Head of caudate nucleus (tissue), 42 donors: ENCODE data around the gene RRBP1.

Source experiments
- DNase-seq, 42 donors: peaks; one replicate each; pipeline versions ENCODE4 v3.0.0 to v3.0.0-alpha.2; 2020 to 2021; ENCODE audit warnings: mixed read lengths in 7 of 42
- intact Hi-C: fragments of 100-400 bp; cut with DNase I; formaldehyde crosslinking; loops from one replicate; pipeline ENCODE4 v1.15.0; 2022

RRBP1 gene

GRCh38 chr20:17619351-17620093 lies 62.5 kb downstream of the RRBP1 start:
- intact Hi-C loops: loop anchor here (5.0 kb wide), 1 partner anchor 82 kb away; no protein-coding TSS in a partner anchor
- DNase-seq: peak in 14 of 42 donors; percentile 0 to 21 (median 8)

DNA sequence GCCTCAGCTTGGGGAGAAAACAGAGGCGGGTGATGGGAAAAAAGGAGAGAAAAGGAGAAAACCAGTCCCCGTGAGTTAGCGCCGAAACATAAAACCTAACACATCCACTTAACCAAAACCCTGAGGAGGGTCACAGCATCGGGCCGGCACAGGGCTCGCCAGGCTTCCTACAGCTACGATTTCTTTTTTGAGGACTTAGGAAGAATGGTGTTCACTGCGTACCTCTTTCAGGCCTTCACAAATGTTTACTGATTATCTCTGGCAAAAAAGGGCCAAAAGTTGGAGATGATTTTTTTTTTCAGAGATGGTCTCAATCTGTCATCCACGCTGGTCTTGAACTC lies 63.4 kb downstream of the RRBP1 start:
- intact Hi-C loops: loop anchor here (5.0 kb wide), 1 partner anchor 81 kb away; no protein-coding TSS in a partner anchor
- DNase-seq: peak in 9 of 42 donors; percentile 2 to 32 (median 5)

DNA sequence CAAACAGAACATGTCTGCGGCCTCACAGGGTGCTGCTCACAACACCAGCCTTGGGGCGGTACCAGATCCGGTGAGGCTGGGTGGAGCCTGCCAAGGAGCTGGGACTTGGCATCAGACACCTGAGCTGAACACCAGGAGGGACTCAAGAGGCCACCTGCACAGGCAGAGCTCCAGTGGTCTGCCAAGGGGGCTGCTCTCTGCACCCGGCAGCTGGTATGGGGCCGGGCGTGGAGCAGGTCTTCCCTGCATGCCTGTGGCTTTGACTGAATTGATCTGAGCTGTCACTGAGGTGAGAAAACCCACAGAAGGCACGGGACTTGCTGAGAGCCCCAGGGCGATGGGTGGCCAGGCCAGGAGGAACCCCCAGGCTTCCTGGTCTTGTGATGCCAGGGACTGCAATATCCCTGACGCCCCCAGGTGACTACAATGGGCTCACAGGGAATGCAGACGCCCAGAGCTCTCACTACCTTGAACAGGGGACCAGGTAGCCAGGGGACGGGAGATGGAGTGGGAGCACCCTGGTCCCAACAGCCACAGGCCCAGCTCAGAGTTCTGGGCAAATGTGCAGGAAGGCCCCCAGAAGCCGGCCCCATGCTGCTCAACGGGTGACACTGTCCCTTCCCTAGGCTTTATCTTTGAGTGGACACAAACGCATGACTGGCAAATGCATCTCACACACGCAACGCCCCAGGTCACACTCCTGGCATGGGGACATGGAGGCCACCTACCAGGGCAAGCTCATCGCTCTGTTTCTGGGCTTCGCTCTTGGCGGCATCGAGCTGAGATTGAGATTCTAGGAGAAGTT lies 64.0 kb downstream of the RRBP1 start:
- DNase-seq: peak in 18 of 42 donors; percentile 2 to 39 (median 12)
- intact Hi-C loops: loop anchor here (5.0 kb wide), 1 partner anchor 81 kb away; no protein-coding TSS in a partner anchor

DNA sequence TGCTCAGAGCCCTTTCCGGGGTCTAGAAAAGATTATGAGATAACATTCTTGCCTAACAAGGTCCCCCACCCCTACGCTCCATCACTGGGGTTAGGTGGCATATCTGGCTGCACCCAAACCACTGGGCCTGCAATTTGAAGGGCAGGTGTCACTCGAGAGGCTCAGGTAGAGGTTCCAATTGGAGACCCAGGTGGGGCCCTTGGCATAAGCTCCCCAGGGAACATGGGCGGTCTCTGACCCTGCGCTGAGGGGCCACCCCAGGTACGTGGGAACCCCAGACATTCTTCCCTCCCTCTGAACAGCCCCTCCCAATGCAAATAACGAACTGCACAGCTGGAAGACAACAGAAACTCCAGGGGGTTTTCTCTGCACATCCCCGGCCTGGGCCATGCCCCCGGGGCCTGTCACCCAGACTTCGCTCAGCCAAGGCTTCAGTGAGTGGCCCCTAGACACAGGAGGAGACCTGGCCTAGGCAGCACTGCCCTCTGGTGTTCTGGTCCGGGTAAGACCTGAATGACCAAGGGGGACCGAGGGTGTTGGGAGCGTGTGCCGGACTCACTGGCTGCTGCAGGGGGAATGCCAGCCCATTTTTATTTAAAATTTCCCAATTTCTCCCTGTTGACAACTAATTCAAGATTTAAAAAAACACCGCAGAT lies 64.7 kb downstream of the RRBP1 start:
- DNase-seq: peak in 40 of 42 donors; percentile 37 to 88 (median 74)
- intact Hi-C loops: loop anchor here (5.0 kb wide), 1 partner anchor 80 kb away; no protein-coding TSS in a partner anchor

DNA sequence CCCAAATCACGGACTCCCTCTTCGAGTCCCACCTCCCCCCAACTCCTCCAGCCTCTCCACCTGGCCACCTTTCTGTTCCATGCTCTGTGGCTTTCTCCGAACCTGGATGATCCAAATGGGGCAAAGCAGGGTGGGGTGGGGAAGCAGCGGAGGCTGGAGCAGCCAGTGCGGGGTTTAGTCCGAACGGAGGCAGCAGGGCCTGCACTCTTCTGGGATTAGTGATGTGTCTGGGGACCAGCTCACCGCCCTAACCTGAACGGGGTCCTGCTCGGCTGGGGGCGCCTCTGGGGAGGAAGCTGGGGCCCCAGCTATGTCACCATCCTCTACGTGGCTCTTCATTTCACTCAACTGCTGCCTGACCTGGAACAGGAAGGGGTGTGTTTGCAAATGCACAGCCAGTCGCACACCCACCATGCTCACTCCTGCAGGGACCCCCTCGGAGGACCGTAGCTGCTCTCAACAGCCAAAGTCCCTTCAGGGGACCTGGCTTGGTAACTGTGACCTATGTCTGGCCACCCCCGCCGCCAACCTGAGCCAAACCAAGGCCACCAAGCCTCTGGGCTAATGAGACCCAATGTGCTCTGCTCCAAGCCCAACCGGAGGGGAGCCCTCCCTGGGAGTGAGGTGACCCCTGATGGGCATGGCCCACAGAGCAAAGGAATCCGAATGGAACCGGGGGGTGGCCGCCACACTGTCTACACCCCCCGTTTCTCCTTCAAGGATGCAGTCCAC lies 65.4 kb downstream of the RRBP1 start:
- DNase-seq: peak in 12 of 42 donors; percentile 3 to 39 (median 12)
- intact Hi-C loops: loop anchor here (5.0 kb wide), 1 partner anchor 79 kb away; no protein-coding TSS in a partner anchor

DNA sequence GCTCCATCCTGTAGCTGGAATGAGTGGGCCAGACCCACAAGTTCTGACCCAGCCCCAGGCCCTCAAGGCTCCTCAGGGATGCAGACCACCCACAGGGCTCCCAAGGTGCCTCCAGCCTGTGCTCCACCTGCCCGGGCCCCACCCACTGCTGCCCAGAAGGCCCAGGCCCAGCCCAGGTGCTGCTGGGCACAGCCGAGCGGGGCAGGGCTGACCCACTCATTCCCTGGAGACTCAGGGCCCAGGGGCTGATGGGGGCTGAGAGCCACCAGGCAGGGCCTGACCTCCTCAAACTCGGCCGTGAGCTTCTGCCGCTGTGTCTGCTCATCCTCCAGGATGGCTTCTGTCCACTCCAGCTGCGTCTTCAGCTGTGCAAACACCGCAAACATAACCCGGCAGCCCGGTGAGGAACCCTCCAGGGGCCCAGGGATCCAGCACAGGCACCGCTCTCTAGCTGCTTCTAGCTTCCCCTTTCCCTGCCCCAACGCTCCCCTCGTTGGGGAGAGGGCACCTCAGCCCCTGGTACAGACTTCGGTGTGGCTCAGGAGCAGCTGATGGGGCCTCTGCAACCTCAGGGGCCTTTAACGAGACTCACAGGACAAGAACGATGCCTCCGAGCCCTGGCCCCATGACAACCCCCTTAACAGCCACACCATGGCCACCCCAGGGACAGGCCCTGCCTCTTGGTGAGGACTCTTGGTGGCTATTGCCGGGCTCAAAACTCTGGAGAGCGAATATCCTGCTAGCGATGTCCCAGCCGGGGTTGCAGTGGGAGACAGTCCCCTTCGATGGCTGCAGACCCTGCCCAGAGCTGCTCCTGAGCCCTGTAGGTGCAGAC lies 66.2 kb downstream of the RRBP1 start:
- peak in 12 of 42 donors; percentile 3 to 42 (median 14) for DNase-seq
- intact Hi-C loops: loop anchor here (5.0 kb wide), 1 partner anchor 79 kb away; no protein-coding TSS in a partner anchor

- peak in 13 of 42 donors; percentile 7 to 45 (median 23) for DNase-seq
Measured at GRCh38 chr20:17614812-17615644, 67.0 kb downstream of the RRBP1 start.

DNA sequence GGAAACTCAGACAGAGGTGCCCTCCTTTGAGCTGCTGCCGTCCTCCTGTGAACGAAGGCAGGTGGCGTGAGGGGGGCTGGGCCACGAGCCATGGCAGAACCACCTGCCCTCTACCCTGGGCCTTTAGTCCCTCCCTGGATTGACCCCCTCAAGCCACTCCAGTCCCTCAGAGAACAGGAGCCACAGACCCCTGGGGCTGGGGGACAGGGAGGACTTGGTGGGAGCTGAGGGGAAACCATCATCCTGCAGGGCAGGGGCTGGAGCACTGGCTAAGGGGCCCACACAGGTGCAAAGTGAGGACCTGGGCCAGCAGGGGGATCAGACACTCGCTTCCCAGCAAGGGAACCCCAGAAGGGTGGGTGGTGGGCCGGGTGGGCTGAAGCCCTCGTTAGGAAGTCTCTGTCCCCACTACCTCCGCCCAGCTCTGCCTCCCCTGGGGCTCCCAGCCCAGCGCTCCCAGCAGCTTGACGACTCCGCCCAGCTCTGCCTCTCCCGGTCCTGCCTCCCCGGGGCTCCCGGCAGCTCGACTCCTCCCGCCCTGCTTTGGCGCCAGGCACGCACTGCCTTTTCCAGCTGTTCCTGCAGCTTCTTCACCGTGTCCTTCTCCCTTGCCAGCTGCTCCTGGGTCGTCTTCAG lies 67.7 kb downstream of the RRBP1 start:
- intact Hi-C loops: no loop called here
- DNase-seq: peak in 11 of 42 donors; percentile 8 to 45 (median 25)

More at GRCh38 chr20:17614812-17615644, 67.0 kb downstream of the RRBP1 start:
- intact Hi-C loops: loop anchor here (5.0 kb wide), 1 partner anchor 78 kb away; no protein-coding TSS in a partner anchor

- DNase-seq: peak in 10 of 42 donors; percentile 7 to 42 (median 16)
Measured at GRCh38 chr20:17613328-17614175, 68.5 kb downstream of the RRBP1 start.

DNA sequence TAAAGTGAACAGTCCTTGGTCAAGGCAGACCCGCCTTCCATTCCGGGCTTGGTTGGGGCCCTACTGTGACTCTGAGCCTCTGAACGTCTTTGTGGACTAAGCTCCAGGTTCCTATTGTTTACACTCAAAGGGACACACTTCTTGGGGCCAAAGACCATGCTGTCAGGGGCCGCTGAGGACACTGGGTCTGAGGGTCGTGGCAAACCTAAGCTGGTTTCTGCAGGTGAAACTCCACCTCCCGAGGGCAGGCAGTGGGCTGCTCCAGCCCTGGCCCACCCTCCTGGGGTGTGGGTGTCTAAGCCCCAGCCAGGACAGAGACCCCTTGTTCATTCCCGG lies 69.1 kb downstream of the RRBP1 start:
- intact Hi-C loops: no loop called here
- DNase-seq: peak in 1 of 42 donors; percentile 15

More at GRCh38 chr20:17613328-17614175, 68.5 kb downstream of the RRBP1 start:
- intact Hi-C loops: no loop called here

DNA sequence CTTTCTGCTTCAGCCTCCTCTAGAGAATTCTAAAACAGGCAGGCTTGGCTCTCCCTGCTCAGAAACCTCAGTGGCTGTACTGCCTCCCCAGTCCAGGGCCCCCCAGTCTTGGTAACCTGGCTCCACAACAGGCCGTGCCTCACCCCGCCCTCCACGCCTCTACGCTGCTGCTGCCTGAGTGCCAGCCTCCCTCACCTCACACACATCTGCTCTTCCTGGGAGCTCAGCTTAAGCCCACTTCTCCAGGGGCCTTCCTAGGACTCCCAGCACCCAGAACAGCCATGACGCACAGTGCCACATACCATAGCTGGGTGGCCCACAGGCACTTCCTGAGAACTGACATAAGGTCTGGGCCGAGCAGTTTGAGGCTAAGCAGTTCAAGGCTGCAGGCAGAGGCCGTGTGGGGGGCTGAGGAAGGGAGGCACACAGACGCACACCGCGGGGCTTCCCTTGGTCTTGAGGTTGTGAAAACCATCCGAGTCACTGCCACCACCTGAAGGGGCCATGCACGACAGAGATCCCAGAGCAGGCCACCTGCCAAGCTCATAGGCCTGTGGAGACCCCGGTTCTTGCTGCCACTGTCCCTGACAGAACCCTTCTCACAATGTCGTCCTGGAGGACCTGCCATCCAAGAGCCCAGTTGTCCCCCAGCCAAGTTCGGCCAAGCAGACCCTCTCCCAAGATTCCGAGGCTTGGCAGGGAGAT lies 69.6 kb downstream of the RRBP1 start:
- peak in 6 of 42 donors; percentile 9 to 42 (median 20) for DNase-seq
- intact Hi-C loops: no loop called here

DNA sequence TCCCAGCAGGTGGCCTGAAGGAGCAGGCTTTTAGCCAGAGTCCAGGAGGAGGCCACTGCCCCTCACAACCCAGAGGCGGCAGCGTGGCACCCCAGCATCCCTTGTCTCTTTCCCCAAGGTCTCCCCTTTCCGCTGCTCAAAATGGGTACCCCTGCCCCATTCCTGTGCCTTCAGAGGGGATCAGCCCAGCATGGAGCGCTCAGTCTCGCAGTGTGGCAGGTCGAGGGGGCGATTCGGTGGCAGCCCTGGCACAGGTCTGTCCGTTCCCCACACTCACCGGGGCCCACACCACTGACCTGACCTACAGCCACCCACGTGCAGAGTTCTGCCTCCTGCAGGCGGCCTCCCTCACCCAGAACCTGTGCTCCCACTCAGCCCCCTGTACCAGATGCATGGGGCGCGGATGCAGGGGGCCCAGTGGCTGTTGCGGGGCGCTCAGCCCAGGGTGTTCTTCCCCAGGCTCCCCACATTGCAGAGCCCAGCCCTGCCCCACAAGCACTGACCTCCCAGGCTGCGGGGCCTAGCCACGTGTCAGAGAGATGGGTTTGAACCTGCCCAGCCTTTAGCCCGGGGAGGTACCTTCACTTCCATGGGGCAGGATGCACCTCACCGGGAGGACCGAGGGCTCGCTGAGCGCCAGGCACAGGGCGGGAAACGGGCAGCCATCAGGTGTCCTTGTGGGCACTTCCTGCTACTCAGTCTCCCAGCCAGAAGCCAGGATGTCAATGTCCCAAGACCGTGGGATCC lies 70.3 kb downstream of the RRBP1 start:
- peak in 7 of 42 donors; percentile 9 to 45 (median 16) for DNase-seq
- intact Hi-C loops: no loop called here

- intact Hi-C loops: no loop called here
- DNase-seq: peak in 4 of 42 donors; percentile 18 to 49 (median 30)
Measured at GRCh38 chr20:17611290-17611539, 70.8 kb downstream of the RRBP1 start.

- peak in 7 of 42 donors; percentile 6 to 42 (median 24) for DNase-seq
- intact Hi-C loops: no loop called here
Measured at GRCh38 chr20:17610566-17611289, 71.3 kb downstream of the RRBP1 start.
